ENCODE measurements around the gene SGTA.

The SGTA gene

GRCh38 chr19:2802826-2803225 lies 19.8 kb upstream of the SGTA start:
- Histone ChIP-seq H3K27ac (ENCODE audit: extremely low read depth, low read depth, low read length) (no peak overlapping the region), H3K9me3 (ENCODE audit: control insufficient read depth, insufficient read depth, low read depth, low read length) (no peaks in the 10 kb centered on the region), H3K4me1 (ENCODE audit: control insufficient read depth, insufficient read depth, low read length) (no peaks in the 10 kb centered on the region), H3K36me3 (ENCODE audit: control insufficient read depth in 2 of 2, insufficient read depth in 1 of 2, low read length in 2 of 2) (peaks cover 15 to 93% of the 10 kb centered on the region in 2 experiments; a peak in 2 of 3 replicates), H3K4me3 (ENCODE audit: low read depth, low read length) (no peak overlapping the region)
- CTCF ChIA-PET, result no interaction called here
- TF ChIP-seq ZNF623 (tag by site-specific recombination; IDR thresholded peaks at IDR 0.05) (no peak), ZNF416 (tag by site-specific recombination; IDR thresholded peaks at IDR 0.05) (no peak), ZIC2 (tag by site-specific recombination; IDR thresholded peaks at IDR 0.05) (no peak), ZNF335 (tag by site-specific recombination; conservative IDR thresholded peaks at IDR 0.05) (no peak), ZNF792 (tag by site-specific recombination; IDR thresholded peaks at IDR 0.05) (no peak), ZNF544 (tag by site-specific recombination; IDR thresholded peaks at IDR 0.05) (no peak)
- POLR2A ChIA-PET, result no interaction called here

GRCh38 chr19:2800506-2800905 lies 17.4 kb upstream of the SGTA start:
- CTCF ChIA-PET, result interaction anchor here (1.5 kb wide), 1 partner anchor 152 kb away, joined by 4 read pairs; no protein-coding TSS in a partner anchor
- H3K27ac ChIP-seq (ENCODE audit: extremely low read depth, low read depth, low read length), result no peak overlapping the region
- POLR2A ChIA-PET, result no interaction called here

GRCh38 chr19:2799273-2800020 lies 16.4 kb upstream of the SGTA start:
- Histone ChIP-seq H3K36me3 (ENCODE audit: control insufficient read depth in 2 of 2, insufficient read depth in 1 of 2, low read length in 2 of 2) (peaks cover 29 to 95% of the 10 kb centered on the region in 2 experiments), H3K4me3 (ENCODE audit: low read depth, low read length) (no peak overlapping the region), H3K9me3 (ENCODE audit: control insufficient read depth, insufficient read depth, low read depth, low read length) (no peaks in the 10 kb centered on the region), H3K4me1 (ENCODE audit: control insufficient read depth, insufficient read depth, low read length) (no peaks in the 10 kb centered on the region), H3K27ac (ENCODE audit: extremely low read depth, low read depth, low read length) (no peak overlapping the region)
- TF ChIP-seq ZNF610 (tag by site-specific recombination; IDR thresholded peaks at IDR 0.05; ENCODE audit: borderline replicate concordance) (no peak), ZNF16 (tag by site-specific recombination; IDR thresholded peaks at IDR 0.05; ENCODE audit: low read depth) (no peak), ZSCAN18 (tag by site-specific recombination; IDR thresholded peaks at IDR 0.05) (no peak), ELK4 (IDR thresholded peaks at IDR 0.05; ENCODE audit: borderline replicate concordance, low read depth, low read length) (no peak), ZNF404 (tag by site-specific recombination; IDR thresholded peaks at IDR 0.05) (no peak), ZNF701 (tag by site-specific recombination; IDR thresholded peaks at IDR 0.05) (no peak), ZSCAN23 (tag by site-specific recombination; IDR thresholded peaks at IDR 0.05) (no peak), IKZF3 (tag by site-specific recombination; IDR thresholded peaks at IDR 0.05) (no peak), OVOL3 (tag by site-specific recombination; IDR thresholded peaks at IDR 0.05) (no peak), ZNF302 (tag by site-specific recombination; IDR thresholded peaks at IDR 0.05; ENCODE audit: low read depth) (no peak), ZBTB17 (tag by site-specific recombination; IDR thresholded peaks at IDR 0.05) (no peak), SP3 (tag by site-specific recombination; IDR thresholded peaks at IDR 0.05) (no peak), ZNF366 (tag by site-specific recombination; conservative IDR thresholded peaks at IDR 0.05) (no peak), ZNF549 (tag by site-specific recombination; IDR thresholded peaks at IDR 0.05) (no peak), BCL11B (tag by site-specific recombination; IDR thresholded peaks at IDR 0.05; ENCODE audit: low read depth) (no peak), ZNF146 (tag by site-specific recombination; IDR thresholded peaks at IDR 0.05) (no peak)
- TF ChIP-seq, protein P1, sequence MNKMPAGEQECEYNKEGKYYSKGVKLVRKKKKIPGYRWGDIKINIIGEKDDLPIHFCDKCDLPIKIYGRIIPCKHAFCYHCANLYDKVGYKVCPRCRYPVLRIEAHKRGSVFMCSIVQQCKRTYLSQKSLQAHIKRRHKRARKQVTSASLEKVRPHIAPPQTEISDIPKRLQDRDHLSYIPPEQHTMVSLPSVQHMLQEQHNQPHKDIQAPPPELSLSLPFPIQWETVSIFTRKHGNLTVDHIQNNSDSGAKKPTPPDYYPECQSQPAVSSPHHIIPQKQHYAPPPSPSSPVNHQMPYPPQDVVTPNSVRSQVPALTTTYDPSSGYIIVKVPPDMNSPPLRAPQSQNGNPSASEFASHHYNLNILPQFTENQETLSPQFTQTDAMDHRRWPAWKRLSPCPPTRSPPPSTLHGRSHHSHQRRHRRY (tag by site-specific recombination; IDR thresholded peaks at IDR 0.05), result no peak
- POLR2A ChIA-PET, result interaction anchor here (1.4 kb wide), 1 partner anchor 16 kb away, joined by 5 read pairs; the partner anchor contains the start of gene SGTA
- CTCF ChIA-PET, result interaction anchor here (0.9 to 1.5 kb wide), 2 partner anchors 20 to 151 kb away, joined by 4 to 7 read pairs; partner anchors contain the start of gene ZNF554

More at GRCh38 chr19:2800506-2800905, 17.4 kb upstream of the SGTA start:
- Histone ChIP-seq H3K9me3 (ENCODE audit: control insufficient read depth, insufficient read depth, low read depth, low read length) (no peaks in the 10 kb centered on the region), H3K36me3 (ENCODE audit: control insufficient read depth in 2 of 2, insufficient read depth in 1 of 2, low read length in 2 of 2) (peaks cover 21 to 95% of the 10 kb centered on the region in 2 experiments), H3K4me3 (ENCODE audit: low read depth, low read length) (no peak overlapping the region), H3K4me1 (ENCODE audit: control insufficient read depth, insufficient read depth, low read length) (no peaks in the 10 kb centered on the region)
- TF ChIP-seq WT1 (tag by site-specific recombination; IDR thresholded peaks at IDR 0.05), result no peak
- no peak for TF ChIP-seq ZNF555 (tag by site-specific recombination; conservative IDR thresholded peaks at IDR 0.05)
- TF ChIP-seq ZNF785 (tag by site-specific recombination; IDR thresholded peaks at IDR 0.05), result no peak
- no peak for TF ChIP-seq ZNF433 (tag by site-specific recombination; IDR thresholded peaks at IDR 0.05; ENCODE audit: low read depth)
- TF ChIP-seq ZNF664 (tag by site-specific recombination; IDR thresholded peaks at IDR 0.05), result no peak
- TF ChIP-seq ZNF747 (tag by site-specific recombination; IDR thresholded peaks at IDR 0.05), result no peak
- TF ChIP-seq KLF7 (tag by site-specific recombination; IDR thresholded peaks at IDR 0.05; ENCODE audit: borderline replicate concordance), result no peak
- no peak for TF ChIP-seq ZNF830 (tag by site-specific recombination; IDR thresholded peaks at IDR 0.05; ENCODE audit: low read depth)
- no peak for TF ChIP-seq SALL2 (tag by site-specific recombination; IDR thresholded peaks at IDR 0.05; ENCODE audit: borderline replicate concordance)
- no peak for TF ChIP-seq MYNN (tag by site-specific recombination; IDR thresholded peaks at IDR 0.05; ENCODE audit: borderline replicate concordance)
- TF ChIP-seq PRDM1 (tag by site-specific recombination; IDR thresholded peaks at IDR 0.05), result no peak
- TF ChIP-seq ZNF184 (tag by site-specific recombination; IDR thresholded peaks at IDR 0.05), result no peak
